Transverse colon (tissue), 4 donors: ENCODE data around the gene ANP32B.

Experiments
- EP300 ChIP-seq: sonication (generic); formaldehyde crosslinking; IDR thresholded peaks from one replicate; pipeline ENCODE4 v1.6.1; 2017; ENCODE audit warnings: antibody characterized with exemption, low read depth
- POLR2A ChIP-seq: fragments of 450-650 bp; IDR thresholded peaks from one replicate; pipeline ENCODE4 v1.6.1; 2016; ENCODE audit warnings: antibody characterized with exemption, mild to moderate bottlenecking, moderate library complexity
- POLR2AphosphoS5 ChIP-seq, 3 donors: sonication (generic); formaldehyde crosslinking; IDR thresholded peaks; one replicate each; pipeline ENCODE4 v1.6.1; 2016; ENCODE audit warnings: antibody characterized with exemption in 3 of 3
- TF ChIP-seq, protein P1 (sequence below), 5 experiments: fragments of 200-600 bp in 3 of 5; fragments of 450-650 bp in 2 of 5; sonication (generic) in 3 of 5; IDR thresholded peaks; 1 replicate in 2 of 5; 2 replicates in 3 of 5; pipeline ENCODE4 v1.5.1; 2016 to 2017; ENCODE audit warnings: antibody characterized with exemption in 5 of 5, inconsistent platforms in 3 of 5, mild to moderate bottlenecking in 2 of 5, moderate library complexity in 1 of 5

DNA sequence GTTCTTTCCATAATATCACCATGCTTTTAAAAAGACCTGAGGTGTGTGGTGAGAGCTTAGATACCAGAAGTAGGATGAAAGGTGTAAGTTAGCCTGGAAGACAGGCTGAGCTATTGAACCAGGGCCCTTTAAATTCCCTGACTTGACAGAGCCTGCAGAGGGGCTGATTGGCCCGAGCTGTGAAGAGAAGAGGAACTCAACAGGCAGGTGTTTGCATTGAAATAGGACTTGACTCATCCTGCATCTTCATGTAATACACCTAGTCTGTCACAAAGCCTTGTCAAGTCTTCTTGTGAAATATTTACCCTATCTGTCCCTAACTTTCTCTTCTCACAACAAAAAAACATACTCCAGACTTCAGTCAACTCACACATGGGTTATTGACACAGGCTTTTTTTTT lies 16.6 kb upstream of the ANP32B start:
- TF ChIP-seq, protein P1, sequence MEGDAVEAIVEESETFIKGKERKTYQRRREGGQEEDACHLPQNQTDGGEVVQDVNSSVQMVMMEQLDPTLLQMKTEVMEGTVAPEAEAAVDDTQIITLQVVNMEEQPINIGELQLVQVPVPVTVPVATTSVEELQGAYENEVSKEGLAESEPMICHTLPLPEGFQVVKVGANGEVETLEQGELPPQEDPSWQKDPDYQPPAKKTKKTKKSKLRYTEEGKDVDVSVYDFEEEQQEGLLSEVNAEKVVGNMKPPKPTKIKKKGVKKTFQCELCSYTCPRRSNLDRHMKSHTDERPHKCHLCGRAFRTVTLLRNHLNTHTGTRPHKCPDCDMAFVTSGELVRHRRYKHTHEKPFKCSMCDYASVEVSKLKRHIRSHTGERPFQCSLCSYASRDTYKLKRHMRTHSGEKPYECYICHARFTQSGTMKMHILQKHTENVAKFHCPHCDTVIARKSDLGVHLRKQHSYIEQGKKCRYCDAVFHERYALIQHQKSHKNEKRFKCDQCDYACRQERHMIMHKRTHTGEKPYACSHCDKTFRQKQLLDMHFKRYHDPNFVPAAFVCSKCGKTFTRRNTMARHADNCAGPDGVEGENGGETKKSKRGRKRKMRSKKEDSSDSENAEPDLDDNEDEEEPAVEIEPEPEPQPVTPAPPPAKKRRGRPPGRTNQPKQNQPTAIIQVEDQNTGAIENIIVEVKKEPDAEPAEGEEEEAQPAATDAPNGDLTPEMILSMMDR (IDR thresholded peaks at IDR 0.05), result no peak
- TF ChIP-seq POLR2AphosphoS5 (IDR thresholded peaks at IDR 0.05), result no peak
- no peak for TF ChIP-seq POLR2A
- TF ChIP-seq EP300, result no peak
